Activated T-cell treated with anti-CD3 and anti-CD28 coated beads, Interleukin-2, amount 50 U/mL, for 24 hours (primary cell): Measurements from ENCODE around the gene LHFPL2.
"Not testable (repeated sequence)": the region's sequence is repeated elsewhere in the genome, so short reads cannot be mapped to it uniquely, and the experiment has no call there.

Experiments
- DNase-seq: peaks from one replicate; pipeline ENCODE4 v3.0.0-alpha.2; 2020
- H3K27ac Mint-ChIP-seq: 2 replicates; pipeline ENCODE4 v1.8.0; 2020; ENCODE audit warnings: mild to moderate bottlenecking, mixed read lengths
- H3K27me3 Mint-ChIP-seq: 2 replicates; pipeline ENCODE4 v1.8.0; 2020; ENCODE audit warnings: mixed read lengths
- H3K36me3 Mint-ChIP-seq: 2 replicates; pipeline ENCODE4 v1.8.0; 2020; ENCODE audit warnings: low read depth, mixed read lengths
- H3K4me1 Mint-ChIP-seq: 2 replicates; pipeline ENCODE4 v1.8.0; 2020; ENCODE audit warnings: low read depth, mixed read lengths
- H3K4me3 Mint-ChIP-seq: 2 replicates; pipeline ENCODE4 v1.8.0; 2020; ENCODE audit warnings: mild to moderate bottlenecking, moderate library complexity, mixed read lengths
- H3K9me3 Mint-ChIP-seq: 2 replicates; pipeline ENCODE4 v1.8.0; 2020; ENCODE audit warnings: mixed read lengths

Gene LHFPL2

GRCh38 chr5:78673827-78674226, 25.3 kb upstream of the LHFPL2 start:
- not testable (repeated sequence) for H3K4me1 Mint-ChIP-seq, DNase-seq, H3K9me3 Mint-ChIP-seq, H3K36me3 Mint-ChIP-seq, H3K4me3 Mint-ChIP-seq, H3K27ac Mint-ChIP-seq
- peaks cover 28% of the 10 kb centered on the region for H3K27me3 Mint-ChIP-seq

- H3K27me3 Mint-ChIP-seq: peaks cover 31% of the 10 kb centered on the region
- H3K4me3 Mint-ChIP-seq: no peak overlapping the region
- no peak overlapping the region for H3K27ac Mint-ChIP-seq
- H3K36me3 Mint-ChIP-seq: no peaks in the 10 kb centered on the region
- no peaks in the 10 kb centered on the region for H3K9me3 Mint-ChIP-seq
- no peak for DNase-seq
- no peaks in the 10 kb centered on the region for H3K4me1 Mint-ChIP-seq
Observed at GRCh38 chr5:78672154-78672553, 23.6 kb upstream of the LHFPL2 start.

- Mint-ChIP-seq H3K27ac (no peak overlapping the region), H3K36me3 (no peaks in the 10 kb centered on the region), H3K27me3 (peaks cover 30% of the 10 kb centered on the region), H3K4me3 (no peak overlapping the region), H3K4me1 (no peaks in the 10 kb centered on the region), H3K9me3 (no peaks in the 10 kb centered on the region)
- DNase-seq: no peak
Observed at GRCh38 chr5:78671609-78672008, 23.0 kb upstream of the LHFPL2 start.

GRCh38 chr5:78670701-78671269, 22.2 kb upstream of the LHFPL2 start:
- H3K4me3 Mint-ChIP-seq: no peak overlapping the region
- no peaks in the 10 kb centered on the region for H3K4me1 Mint-ChIP-seq
- no peaks in the 10 kb centered on the region for H3K36me3 Mint-ChIP-seq
- no peak for DNase-seq
- H3K9me3 Mint-ChIP-seq: no peaks in the 10 kb centered on the region
- no peak overlapping the region for H3K27ac Mint-ChIP-seq
- H3K27me3 Mint-ChIP-seq: peaks cover 34% of the 10 kb centered on the region

- Mint-ChIP-seq H3K9me3 (no peaks in the 10 kb centered on the region), H3K36me3 (no peaks in the 10 kb centered on the region), H3K4me1 (no peaks in the 10 kb centered on the region), H3K4me3 (no peak overlapping the region), H3K27ac (no peak overlapping the region), H3K27me3 (peaks cover 29% of the 10 kb centered on the region)
- DNase-seq: no peak
Observed at GRCh38 chr5:78669331-78669730, 20.8 kb upstream of the LHFPL2 start.

GRCh38 chr5:78667461-78668103, 19.0 kb upstream of the LHFPL2 start:
- no peaks in the 10 kb centered on the region for H3K9me3 Mint-ChIP-seq
- H3K4me3 Mint-ChIP-seq: no peak overlapping the region

GRCh38 chr5:78666975-78667374, 18.4 kb upstream of the LHFPL2 start:
- not testable (repeated sequence) for H3K9me3 Mint-ChIP-seq, DNase-seq, H3K4me1 Mint-ChIP-seq, H3K27ac Mint-ChIP-seq, H3K4me3 Mint-ChIP-seq, H3K36me3 Mint-ChIP-seq
- H3K27me3 Mint-ChIP-seq: peaks cover 22% of the 10 kb centered on the region

More at GRCh38 chr5:78667461-78668103, 19.0 kb upstream of the LHFPL2 start:
- H3K36me3 Mint-ChIP-seq: no peaks in the 10 kb centered on the region
- DNase-seq: no peak
- H3K27ac Mint-ChIP-seq: no peak overlapping the region
- peaks cover 23% of the 10 kb centered on the region for H3K27me3 Mint-ChIP-seq
- no peaks in the 10 kb centered on the region for H3K4me1 Mint-ChIP-seq

- no peak overlapping the region for H3K27ac Mint-ChIP-seq
- DNase-seq: no peak
- no peaks in the 10 kb centered on the region for H3K9me3 Mint-ChIP-seq
- H3K4me3 Mint-ChIP-seq: no peak overlapping the region
- H3K27me3 Mint-ChIP-seq: peaks cover 22% of the 10 kb centered on the region
- no peaks in the 10 kb centered on the region for H3K4me1 Mint-ChIP-seq
- H3K36me3 Mint-ChIP-seq: no peaks in the 10 kb centered on the region
Observed at GRCh38 chr5:78666041-78666444, 17.5 kb upstream of the LHFPL2 start.

- Mint-ChIP-seq H3K4me3 (no peak overlapping the region), H3K9me3 (no peaks in the 10 kb centered on the region), H3K27ac (no peak overlapping the region), H3K36me3 (no peaks in the 10 kb centered on the region), H3K4me1 (no peaks in the 10 kb centered on the region), H3K27me3 (peaks cover 22% of the 10 kb centered on the region)
- no peak for DNase-seq
Observed at GRCh38 chr5:78665534-78665933, 17.0 kb upstream of the LHFPL2 start.

- no peaks in the 10 kb centered on the region for H3K9me3 Mint-ChIP-seq
- no peaks in the 10 kb centered on the region for H3K4me1 Mint-ChIP-seq
- H3K4me3 Mint-ChIP-seq: no peak overlapping the region
- no peak overlapping the region for H3K27ac Mint-ChIP-seq
- H3K27me3 Mint-ChIP-seq: peaks cover 21% of the 10 kb centered on the region
- DNase-seq: no peak
- H3K36me3 Mint-ChIP-seq: no peaks in the 10 kb centered on the region
Observed at GRCh38 chr5:78662323-78662722, 13.8 kb upstream of the LHFPL2 start.

GRCh38 chr5:78661691-78662090, 13.1 kb upstream of the LHFPL2 start:
- DNase-seq: no peak
- Mint-ChIP-seq H3K4me3 (no peak overlapping the region), H3K4me1 (no peaks in the 10 kb centered on the region), H3K27ac (no peak overlapping the region), H3K9me3 (no peaks in the 10 kb centered on the region), H3K36me3 (no peaks in the 10 kb centered on the region), H3K27me3 (peaks cover 21% of the 10 kb centered on the region)

- DNase-seq: no peak
- no peaks in the 10 kb centered on the region for H3K9me3 Mint-ChIP-seq
- H3K4me1 Mint-ChIP-seq: no peaks in the 10 kb centered on the region
- no peaks in the 10 kb centered on the region for H3K36me3 Mint-ChIP-seq
- peaks cover 19% of the 10 kb centered on the region for H3K27me3 Mint-ChIP-seq
- no peak overlapping the region for H3K27ac Mint-ChIP-seq
- no peak overlapping the region for H3K4me3 Mint-ChIP-seq
Observed at GRCh38 chr5:78661044-78661443, 12.5 kb upstream of the LHFPL2 start.

GRCh38 chr5:78660401-78660800, 11.8 kb upstream of the LHFPL2 start:
- no peaks in the 10 kb centered on the region for H3K4me1 Mint-ChIP-seq
- H3K4me3 Mint-ChIP-seq: no peak overlapping the region
- no peaks in the 10 kb centered on the region for H3K36me3 Mint-ChIP-seq
- no peak overlapping the region for H3K27ac Mint-ChIP-seq
- no peak for DNase-seq
- H3K27me3 Mint-ChIP-seq: peaks cover 16% of the 10 kb centered on the region
- no peaks in the 10 kb centered on the region for H3K9me3 Mint-ChIP-seq

GRCh38 chr5:78659714-78660113, 11.1 kb upstream of the LHFPL2 start:
- Mint-ChIP-seq H3K27me3 (peaks cover 21% of the 10 kb centered on the region), H3K4me3 (no peak overlapping the region), H3K9me3 (no peaks in the 10 kb centered on the region), H3K4me1 (no peaks in the 10 kb centered on the region), H3K36me3 (no peaks in the 10 kb centered on the region), H3K27ac (no peak overlapping the region)
- DNase-seq: no peak

GRCh38 chr5:78659114-78659513, 10.5 kb upstream of the LHFPL2 start:
- H3K27ac Mint-ChIP-seq: no peak overlapping the region
- no peak for DNase-seq
- no peaks in the 10 kb centered on the region for H3K36me3 Mint-ChIP-seq
- no peaks in the 10 kb centered on the region for H3K4me1 Mint-ChIP-seq
- peaks cover 23% of the 10 kb centered on the region for H3K27me3 Mint-ChIP-seq
- H3K9me3 Mint-ChIP-seq: no peaks in the 10 kb centered on the region
- H3K4me3 Mint-ChIP-seq: no peak overlapping the region

GRCh38 chr5:78657201-78657600, 8.6 kb upstream of the LHFPL2 start:
- Mint-ChIP-seq H3K9me3 (no peaks in the 10 kb centered on the region), H3K36me3 (no peaks in the 10 kb centered on the region), H3K27ac (no peak overlapping the region), H3K4me3 (no peak overlapping the region), H3K4me1 (no peaks in the 10 kb centered on the region), H3K27me3 (peaks cover 31% of the 10 kb centered on the region)
- no peak for DNase-seq
